HepG2 (cell line): Measurements from ENCODE around the gene KRT2. TPM values are rescaled to one million over a fixed set of nuclear protein-coding genes. Genes with fewer than 3 reads are reported as not detected.

Experiments used
- ATAC-seq: fragments of 200-7000 bp; cut with Tn5 transposase; 3 replicates; pipeline ENCODE4 v1.9.1; 2020; ENCODE audit warnings: mild to moderate bottlenecking, moderate library complexity
- BruUV-seq: library from RNA; stranded (reverse); fragments of 400-500 nt; replicated peaks from 2 replicates; lab custom pipeline; 2021; lab: Mats Ljungman, UMichigan
- CTCF ChIA-PET: fragments of 300-600 bp; formaldehyde crosslinking; extraction: SDS; loops from one replicate; lab custom pipeline; 2021; ENCODE audit warnings: low total read pairs, inconsistent platforms, low intra/inter-chr PET ratio; lab: Yijun Ruan, JAX
- POLR2A ChIA-PET: fragments of 350-600 bp; sonication (Branson Sonifier 250); formaldehyde crosslinking; loops from one replicate; lab custom pipeline; 2020; ENCODE audit warnings: antibody characterized with exemption, inconsistent platforms; lab: Yijun Ruan, JAX
- DNase-seq: peaks from one replicate; pipeline ENCODE4 v3.0.0-alpha.2; 2015; ENCODE audit warnings: low spot score
- FAIRE-seq: peaks from 3 replicates; lab custom pipeline; 2011; peaks lifted over from hg19 to GRCh38; lab: Jason Lieb, UNC
- H2AFZ ChIP-seq: one replicate; pipeline ENCODE4 v1.6.1; 2011; ENCODE audit warnings: low read length, inconsistent platforms
- H3K27ac ChIP-seq: fragments of 300-600 bp; 3 replicates; pipeline ENCODE4 v1.8.0; 2011; ENCODE audit warnings: mixed run types, mild to moderate bottlenecking, mixed read lengths, low read length, inconsistent platforms; ENCODE audit not compliant: insufficient read depth; ENCODE audit errors: extremely low read length
- H3K27me3 ChIP-seq, 2 experiments: fragments of 200-600 bp in 1 of 2; 2 replicates in 1 of 2; 3 replicates in 1 of 2; pipeline versions ENCODE4 v1.6.0 to v1.8.0; 2011; ENCODE audit warnings: low read length in 2 of 2, mild to moderate bottlenecking in 2 of 2, moderate library complexity in 2 of 2, inconsistent platforms in 1 of 2; ENCODE audit not compliant: insufficient read depth in 2 of 2, control insufficient read depth in 1 of 2
- H3K36me3 ChIP-seq, 2 experiments: fragments of 200-600 bp in 1 of 2; replicated peaks in 1 of 2; 2 replicates in 1 of 2; 3 replicates in 1 of 2; pipeline versions ENCODE4 v1.5.1 to v1.8.0; 2011; ENCODE audit warnings: low read length in 2 of 2, inconsistent platforms in 1 of 2; ENCODE audit not compliant: insufficient read depth in 2 of 2, control insufficient read depth in 1 of 2
- H3K4me1 ChIP-seq: 2 replicates; pipeline ENCODE4 v1.5.1; 2012; ENCODE audit warnings: low read length, inconsistent platforms; ENCODE audit not compliant: insufficient read depth
- H3K4me2 ChIP-seq: 2 replicates; pipeline ENCODE4 v1.6.0; 2011; ENCODE audit warnings: low read depth, low read length, inconsistent platforms
- H3K4me3 ChIP-seq, 3 experiments: fragments of 200-600 bp in 1 of 3; sonication (generic), shearing (Covaris generic) in 1 of 3; replicated peaks in 1 of 3; 2 replicates each; pipeline ENCODE4 v1.5.1; 2011 to 2016; ENCODE audit warnings: low read length in 3 of 3, inconsistent platforms in 2 of 3, low read depth in 2 of 3, mild to moderate bottlenecking in 2 of 3, control low read depth in 1 of 3, mixed read lengths in 1 of 3; ENCODE audit not compliant: insufficient read depth in 1 of 3
- H3K79me2 ChIP-seq: one replicate; pipeline ENCODE4 v1.6.1; 2011; ENCODE audit warnings: low read length, inconsistent platforms; ENCODE audit not compliant: insufficient read depth
- H3K9ac ChIP-seq: 2 replicates; pipeline ENCODE4 v1.6.0; 2011; ENCODE audit warnings: mild to moderate bottlenecking, low read depth, low read length, inconsistent platforms; ENCODE audit not compliant: insufficient read depth
- H3K9me3 ChIP-seq: 2 replicates; pipeline ENCODE4 v1.5.1; 2012; ENCODE audit warnings: mild to moderate bottlenecking, low read length
- H4K20me1 ChIP-seq: 2 replicates; pipeline ENCODE4 v1.6.0; 2011; ENCODE audit warnings: inconsistent platforms, mild to moderate bottlenecking, low read length, moderate library complexity; ENCODE audit not compliant: insufficient read depth
- ELF3 ChIP-seq: IDR thresholded peaks from 2 replicates; pipeline ENCODE4 v1.6.1; 2016; ENCODE audit warnings: missing genetic modification reagents, missing compliant biosample characterization
- JUN ChIP-seq: sonication (generic); formaldehyde crosslinking; IDR thresholded peaks from 2 replicates; pipeline ENCODE4 v1.4.0; 2020; ENCODE audit warnings: mild to moderate bottlenecking, missing genetic modification reagents
- MAZ ChIP-seq, 2 experiments: sonication (generic) in 1 of 2; formaldehyde crosslinking in 1 of 2; IDR thresholded peaks; 2 replicates each; pipeline versions ENCODE4 v1.5.0 to v1.6.1; 2012 to 2020; ENCODE audit warnings: low read depth in 2 of 2, mild to moderate bottlenecking in 2 of 2, borderline replicate concordance in 1 of 2, improper control_type of control experiment in 1 of 2, low read length in 1 of 2, missing genetic modification reagents in 1 of 2, moderate library complexity in 1 of 2
- MEF2D ChIP-seq: sonication (generic); formaldehyde crosslinking; IDR thresholded peaks from 2 replicates; pipeline ENCODE4 v1.5.1; 2020; ENCODE audit warnings: mild to moderate bottlenecking, missing genetic modification reagents
- MTA1 ChIP-seq: sonication (generic); formaldehyde crosslinking; IDR thresholded peaks from 2 replicates; pipeline ENCODE4 v1.4.0; 2020; ENCODE audit warnings: missing genetic modification reagents, mild to moderate bottlenecking, borderline replicate concordance
- NFKB2 ChIP-seq: sonication (generic); formaldehyde crosslinking; IDR thresholded peaks from 2 replicates; pipeline ENCODE4 v1.4.0; 2020; ENCODE audit warnings: missing genetic modification reagents, borderline replicate concordance
- SP4 ChIP-seq: sonication (generic); formaldehyde crosslinking; IDR thresholded peaks from 2 replicates; pipeline ENCODE4 v1.8.1; 2023; ENCODE audit warnings: mild to moderate bottlenecking, missing genetic modification reagents
- XBP1 ChIP-seq: sonication (generic); formaldehyde crosslinking; IDR thresholded peaks from 2 replicates; pipeline ENCODE4 v1.5.0; 2020; ENCODE audit warnings: missing genetic modification reagents
- ZBTB14 ChIP-seq: sonication (generic); formaldehyde crosslinking; IDR thresholded peaks from 2 replicates; pipeline ENCODE4 v1.4.0; 2020; ENCODE audit warnings: missing genetic modification reagents
- ZFP36L1 ChIP-seq: sonication (generic); formaldehyde crosslinking; IDR thresholded peaks from 2 replicates; pipeline ENCODE4 v1.8.0; 2022; ENCODE audit warnings: mild to moderate bottlenecking, missing genetic modification reagents, moderate library complexity
- ZSCAN29 ChIP-seq: sonication (generic); formaldehyde crosslinking; conservative IDR thresholded peaks from 2 replicates; pipeline ENCODE4 v1.4.0; 2020; ENCODE audit warnings: mild to moderate bottlenecking, missing genetic modification reagents
- WGBS: methylation state at CpG from one replicate; pipeline ENCODE4 v1.1.6; 2017; ENCODE audit warnings: low lambda C conversion rate; 5-methylcytosine and 5-hydroxymethylcytosine counted together
- in situ Hi-C: cut with HindIII; loops from 2 replicates; pipeline ENCODE4 v1.10.0; 2017; ENCODE audit warnings: low pct_unique_long_range_greater_than_20kb; ENCODE audit not compliant: extremely low pct_ligation_motif_present
- intact Hi-C: fragments of 100-400 bp; cut with micrococcal nuclease; formaldehyde crosslinking; loops from one replicate; pipeline ENCODE4 v1.10.0; 2022; ENCODE audit not compliant: unreplicated experiment
- polyA plus RNA-seq, 8 experiments: library from polyadenylated mRNA; depleted of rRNA in 3 of 8; stranded (reverse) in 7 of 8; unstranded in 1 of 8; fragments of >200 nt; fragmentation: Illumina TruSeq in 4 of 8; extraction: Trizol in 4 of 8; gene quantifications; 2 replicates each; pipeline versions ENCODE4 v1.2.1 to v1.2.3, GENCODE V29; 2011 to 2016; ENCODE audit warnings: low read depth in 4 of 8, missing spikeins in 1 of 8, mixed read lengths in 1 of 8; ENCODE audit not compliant: insufficient read depth in 1 of 8
- total RNA-seq, 5 experiments: library from RNA; depleted of rRNA; stranded (reverse); fragments of >200 nt; fragmentation: Illumina TruSeq; extraction: Trizol; gene quantifications; 2 replicates each; pipeline ENCODE4 v1.2.3, GENCODE V29; 2016; ENCODE audit warnings: low read depth in 1 of 5
- TF ChIP-seq, protein P1 (sequence below): sonication (generic); formaldehyde crosslinking; conservative IDR thresholded peaks from 2 replicates; pipeline ENCODE4 v1.4.0; 2020; ENCODE audit warnings: mild to moderate bottlenecking, missing genetic modification reagents, moderate library complexity

KRT2 gene
- total and polyA plus RNA-seq, 2 of the 13 experiments (the other 11 are each of a cell fraction or from before 2014, with no cell fraction given): not detected

GRCh38 chr12:52622349-52622748 is 29.7 kb downstream of the KRT2 start (continued):
- TF ChIP-seq, protein P1, sequence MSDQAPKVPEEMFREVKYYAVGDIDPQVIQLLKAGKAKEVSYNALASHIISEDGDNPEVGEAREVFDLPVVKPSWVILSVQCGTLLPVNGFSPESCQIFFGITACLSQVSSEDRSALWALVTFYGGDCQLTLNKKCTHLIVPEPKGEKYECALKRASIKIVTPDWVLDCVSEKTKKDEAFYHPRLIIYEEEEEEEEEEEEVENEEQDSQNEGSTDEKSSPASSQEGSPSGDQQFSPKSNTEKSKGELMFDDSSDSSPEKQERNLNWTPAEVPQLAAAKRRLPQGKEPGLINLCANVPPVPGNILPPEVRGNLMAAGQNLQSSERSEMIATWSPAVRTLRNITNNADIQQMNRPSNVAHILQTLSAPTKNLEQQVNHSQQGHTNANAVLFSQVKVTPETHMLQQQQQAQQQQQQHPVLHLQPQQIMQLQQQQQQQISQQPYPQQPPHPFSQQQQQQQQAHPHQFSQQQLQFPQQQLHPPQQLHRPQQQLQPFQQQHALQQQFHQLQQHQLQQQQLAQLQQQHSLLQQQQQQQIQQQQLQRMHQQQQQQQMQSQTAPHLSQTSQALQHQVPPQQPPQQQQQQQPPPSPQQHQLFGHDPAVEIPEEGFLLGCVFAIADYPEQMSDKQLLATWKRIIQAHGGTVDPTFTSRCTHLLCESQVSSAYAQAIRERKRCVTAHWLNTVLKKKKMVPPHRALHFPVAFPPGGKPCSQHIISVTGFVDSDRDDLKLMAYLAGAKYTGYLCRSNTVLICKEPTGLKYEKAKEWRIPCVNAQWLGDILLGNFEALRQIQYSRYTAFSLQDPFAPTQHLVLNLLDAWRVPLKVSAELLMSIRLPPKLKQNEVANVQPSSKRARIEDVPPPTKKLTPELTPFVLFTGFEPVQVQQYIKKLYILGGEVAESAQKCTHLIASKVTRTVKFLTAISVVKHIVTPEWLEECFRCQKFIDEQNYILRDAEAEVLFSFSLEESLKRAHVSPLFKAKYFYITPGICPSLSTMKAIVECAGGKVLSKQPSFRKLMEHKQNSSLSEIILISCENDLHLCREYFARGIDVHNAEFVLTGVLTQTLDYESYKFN (CRISPR knock-in tag): no peak
- TF ChIP-seq NFKB2 (CRISPR knock-in tag): no peak
- TF ChIP-seq XBP1: no peak
- TF ChIP-seq ZBTB14 (CRISPR knock-in tag): no peak

GRCh38 chr12:52618866-52619265 is 33.1 kb downstream of the KRT2 start:
- Histone ChIP-seq H4K20me1 (no peaks in the 10 kb centered on the region), H3K4me3 (no peak overlapping the region), H3K79me2 (no peaks in the 10 kb centered on the region), H3K36me3 (no peaks in the 10 kb centered on the region), H2AFZ (no peak overlapping the region), H3K4me2 (no peak overlapping the region), H3K9me3 (no peaks in the 10 kb centered on the region), H3K9ac (no peak overlapping the region), H3K27ac (no peak overlapping the region), H3K4me1 (no peaks in the 10 kb centered on the region), H3K27me3 (peaks cover 6 to 46% of the 10 kb centered on the region in 2 experiments; a peak in 3 of 5 replicates)
- no peak for TF ChIP-seq SP4 (CRISPR knock-in tag)
- no peak for TF ChIP-seq MEF2D
- no peak for TF ChIP-seq MAZ (IDR thresholded peaks at IDR 0.05; ENCODE audit: borderline replicate concordance, low read depth, low read length)
- no peak for TF ChIP-seq MAZ (CRISPR knock-in tag; IDR thresholded peaks at IDR 0.05; ENCODE audit: low read depth)
- no peak for TF ChIP-seq ZFP36L1 (CRISPR knock-in tag)
- TF ChIP-seq ZSCAN29 (CRISPR knock-in tag): no peak
- no peak for TF ChIP-seq JUN (CRISPR knock-in tag)
- TF ChIP-seq MTA1: no peak
- no peak for TF ChIP-seq ELF3
- POLR2A ChIA-PET: no interaction called here
- ATAC-seq (no peak), DNase-seq (no peak), FAIRE-seq (no peak)
- BruUV-seq: no TSS peak
- WGBS: 3% methylated on average over 2 of the region's 2 CpGs
- CTCF ChIA-PET: no interaction called here
- intact Hi-C loops: no loop called here
- in situ Hi-C loops: no loop called here
